Activated T-helper 9 cell treated with anti-CD3 and anti-CD28 coated beads, Interleukin-2, amount 50 U/mL, for 16 hours (primary cell): ENCODE data around the gene NT5DC1.
A peak's percentile ranks its signal among the peaks of the same experiment; 100 is the strongest.

Experiments used
- DNase-seq: peaks from one replicate; pipeline ENCODE4 v3.0.0-alpha.2; 2020; ENCODE audit warnings: low read depth

The NT5DC1 gene

DNA sequence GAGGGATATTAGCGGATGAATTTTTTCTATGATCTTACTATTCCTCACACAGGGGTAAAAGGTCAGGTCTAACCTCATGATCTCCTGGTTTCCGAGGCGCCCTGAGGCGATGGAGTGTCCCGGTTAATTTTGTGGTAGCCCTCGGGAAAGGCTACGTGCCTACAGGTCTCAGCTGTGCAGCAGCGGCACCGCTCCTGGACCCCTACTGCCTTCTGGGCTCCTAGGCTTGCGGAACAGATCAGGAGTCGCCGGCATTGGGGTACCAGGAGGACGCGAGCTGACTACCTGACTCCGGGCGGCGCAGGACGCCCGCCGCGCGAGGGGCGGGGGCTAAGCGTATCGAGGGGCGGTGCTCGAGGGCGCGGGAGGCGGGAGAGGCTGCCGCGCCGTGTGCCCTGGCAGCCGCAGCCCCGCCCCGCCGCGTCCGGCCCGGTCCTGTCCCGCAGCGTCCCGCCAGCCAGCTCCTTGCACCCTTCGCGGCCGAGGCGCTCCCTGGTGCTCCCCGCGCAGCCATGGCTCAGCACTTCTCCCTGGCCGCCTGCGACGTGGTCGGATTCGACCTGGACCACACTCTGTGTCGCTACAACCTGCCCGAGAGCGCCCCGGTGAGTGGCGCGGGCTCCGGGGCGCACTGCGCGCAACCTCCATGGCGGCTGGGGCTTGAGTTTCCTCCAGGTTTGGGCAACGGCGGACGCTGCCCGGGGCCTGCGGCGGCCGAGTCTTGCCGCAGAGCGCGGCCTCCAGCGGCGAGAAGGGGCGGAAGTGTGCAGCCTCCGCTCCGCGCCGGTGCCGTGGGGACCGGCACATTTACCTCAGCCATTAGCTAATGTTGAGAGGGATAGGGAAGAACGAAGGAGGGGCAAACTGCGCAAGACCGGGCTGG lies at the start of gene NT5DC1:
Gene NT5DC1 (plus strand): TSS at position 435 of the 883 bp plus-strand sequence. CDS start 78 bp downstream, at position 513.
- DNase-seq, result peak; percentile 76

GRCh38 chr6:116051244-116051643 lies 49.4 kb upstream of the NT5DC1 start:
- DNase-seq, result no peak

GRCh38 chr6:116055513-116055912 lies 45.1 kb upstream of the NT5DC1 start:
- no peak for DNase-seq

GRCh38 chr6:116057766-116058165 lies 42.9 kb upstream of the NT5DC1 start:
- DNase-seq, result no peak

GRCh38 chr6:116059713-116060571 lies 40.7 kb upstream of the NT5DC1 start:
- no peak for DNase-seq

DNA sequence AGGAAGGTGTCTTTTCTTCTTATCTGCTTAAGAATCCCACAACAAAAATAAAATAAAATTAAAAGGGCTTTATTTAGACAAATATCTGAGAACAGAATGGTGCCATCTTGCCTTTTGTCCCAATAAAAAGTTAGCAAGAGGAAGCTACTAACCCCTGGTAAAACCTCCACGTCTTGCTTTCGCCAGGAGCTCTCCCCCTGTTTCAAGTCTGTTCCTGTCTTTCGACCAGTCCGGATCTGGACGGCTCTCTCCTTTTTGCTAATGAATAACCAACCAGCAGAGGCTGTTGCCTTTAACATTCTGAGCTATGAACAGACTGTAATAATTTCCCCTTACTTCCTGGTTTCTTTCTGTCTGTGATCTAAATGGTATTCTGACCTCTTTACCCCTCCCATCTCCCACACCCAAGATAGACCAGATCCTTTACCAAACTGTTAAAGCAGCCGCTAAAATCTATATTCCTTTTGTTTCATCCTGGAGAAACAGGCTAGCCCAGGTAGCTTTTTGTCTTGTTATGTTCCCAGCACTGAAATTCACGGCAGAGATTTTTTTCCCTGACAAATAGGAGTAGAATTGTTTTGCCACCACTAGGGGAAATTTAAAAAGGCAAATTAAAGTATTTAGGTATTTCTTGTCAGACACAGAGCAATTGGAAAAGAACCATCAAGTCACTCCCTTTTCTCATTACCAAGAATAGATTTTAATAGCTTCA lies 39.9 kb upstream of the NT5DC1 start, which contains the start of gene FRK:
Gene FRK (minus strand): TSS at position 320 of the 712 bp plus-strand sequence. CDS start 580 bp downstream, outside the sequence.
- DNase-seq, result no peak

DNA sequence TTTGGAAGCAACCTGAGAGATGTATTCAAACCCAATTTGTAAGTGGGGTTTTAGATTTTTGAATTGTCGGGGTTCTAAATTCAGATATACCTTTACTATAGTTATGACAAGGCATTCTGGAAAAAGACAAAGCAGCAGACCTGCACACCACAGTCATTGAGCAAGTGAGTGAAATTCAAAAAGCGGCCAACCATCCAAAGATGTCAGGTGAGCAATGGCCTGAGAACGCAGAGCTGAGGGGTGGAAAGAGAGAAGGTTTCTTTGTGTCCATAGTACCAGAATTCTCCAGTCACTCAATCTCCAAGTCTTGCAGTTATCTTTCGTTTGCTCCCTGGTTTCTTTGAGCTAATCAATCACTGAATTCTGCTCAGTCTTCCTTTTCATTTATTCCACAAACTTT lies 38.2 kb upstream of the NT5DC1 start:
- no peak for DNase-seq

- DNase-seq, result no peak
These were observed 36.0 kb upstream of the NT5DC1 start for GRCh38 chr6:116064666-116065065.

- no peak for DNase-seq
These were observed 33.9 kb upstream of the NT5DC1 start for GRCh38 chr6:116066789-116067188.

GRCh38 chr6:116070101-116070500 lies 30.6 kb upstream of the NT5DC1 start:
- DNase-seq, result no peak

- DNase-seq, result no peak
These were observed 29.9 kb upstream of the NT5DC1 start for GRCh38 chr6:116070616-116071389.

- no peak for DNase-seq
These were observed 28.3 kb upstream of the NT5DC1 start for GRCh38 chr6:116072368-116072767.

DNA sequence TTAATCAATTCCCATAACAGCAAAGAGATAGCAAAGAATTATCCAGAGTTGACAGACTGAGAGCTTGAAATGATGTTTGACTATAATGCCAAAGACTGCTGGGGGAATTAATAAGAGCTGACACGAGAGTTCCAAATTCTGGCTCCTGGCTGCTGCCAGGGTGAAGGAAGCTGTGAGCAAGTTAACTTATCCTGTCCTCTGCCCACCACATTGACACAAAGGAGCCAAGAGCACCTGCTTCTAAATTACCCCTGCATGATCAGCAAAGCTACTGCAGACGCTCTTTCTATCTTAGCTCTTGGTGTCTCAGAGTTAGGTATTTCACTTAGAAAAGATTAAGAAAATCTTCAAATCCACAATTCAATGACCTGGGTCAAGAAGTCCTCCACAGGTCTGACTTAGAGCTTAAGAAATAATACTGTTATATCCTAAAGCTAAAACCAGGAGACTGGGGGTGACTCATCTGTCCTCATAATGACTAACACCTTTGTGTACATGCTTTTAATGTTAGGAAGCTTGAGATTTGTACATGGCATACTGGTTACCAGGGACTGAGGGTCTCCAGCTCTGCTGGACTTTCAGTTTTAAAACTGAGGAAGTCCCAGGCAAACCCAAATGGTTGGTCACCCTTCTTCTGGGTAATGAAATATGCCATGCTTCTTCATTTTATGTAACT lies 26.8 kb upstream of the NT5DC1 start:
- no peak for DNase-seq

- DNase-seq, result no peak
These were observed 25.8 kb upstream of the NT5DC1 start for GRCh38 chr6:116074732-116075390.

DNA sequence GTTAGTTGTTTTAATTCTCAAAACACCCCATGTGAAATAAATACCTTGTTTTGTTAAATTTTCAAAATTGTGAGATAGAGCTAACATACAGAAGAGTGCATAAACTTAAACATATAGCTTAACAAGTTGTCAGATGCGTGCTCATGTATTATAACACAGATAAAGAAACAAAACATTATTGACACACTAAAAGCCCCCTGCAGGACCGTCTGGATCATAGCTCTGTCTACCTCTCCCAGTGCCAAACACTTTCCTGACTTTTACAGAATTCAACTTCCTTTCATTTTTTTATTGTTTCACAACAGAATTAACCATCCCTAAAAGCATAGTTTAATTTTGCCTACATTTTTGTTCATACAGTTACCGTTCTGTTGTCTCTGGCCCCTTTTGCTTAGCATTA lies 22.1 kb upstream of the NT5DC1 start:
- DNase-seq, result no peak

GRCh38 chr6:116078945-116079344 lies 21.7 kb upstream of the NT5DC1 start:
- no peak for DNase-seq

DNA sequence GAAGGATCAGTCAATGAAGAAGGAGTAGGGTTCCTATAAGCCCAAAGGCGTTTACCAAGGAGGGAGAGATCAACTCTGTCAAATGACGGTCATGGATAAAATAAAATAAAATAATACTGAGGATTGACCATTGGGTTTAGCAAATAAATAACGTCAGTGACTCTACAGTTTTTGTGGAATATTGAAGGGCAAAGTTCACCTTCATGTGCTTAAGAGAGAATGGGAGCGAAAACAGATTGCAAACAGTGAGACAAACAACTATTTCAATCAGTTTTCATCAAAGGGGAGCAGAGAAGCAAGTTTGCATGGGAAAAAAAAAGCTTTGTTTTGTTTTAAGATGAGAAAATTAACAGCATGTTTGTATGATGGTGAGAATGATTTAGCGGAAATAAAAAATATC lies 17.6 kb upstream of the NT5DC1 start:
- DNase-seq, result no peak

GRCh38 chr6:116084284-116084683 lies 16.4 kb upstream of the NT5DC1 start:
- no peak for DNase-seq

GRCh38 chr6:116087437-116088027 lies 13.1 kb upstream of the NT5DC1 start:
- no peak for DNase-seq

DNA sequence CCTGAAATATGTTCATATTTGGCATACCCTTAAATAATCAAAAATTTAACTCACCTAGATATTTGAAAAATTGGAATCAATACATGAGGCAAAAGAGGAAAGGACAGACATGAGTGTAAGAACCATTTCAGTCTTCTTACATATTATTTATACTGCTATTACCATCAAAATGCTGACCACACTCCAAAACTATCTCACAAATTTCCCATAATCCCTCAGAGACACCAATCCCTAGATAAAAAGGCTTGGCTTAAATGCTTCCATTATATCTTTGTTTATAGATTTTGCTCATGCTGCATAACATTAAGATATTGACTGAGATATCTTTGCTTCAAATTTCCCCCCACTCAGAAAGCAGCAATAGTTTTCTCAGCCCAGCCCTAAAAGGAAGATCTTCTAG lies 11.7 kb upstream of the NT5DC1 start:
- no peak for DNase-seq
